Glutamatergic neuron (in vitro differentiated cells): ENCODE measurements around the gene ANKDD1B. TPM values are rescaled to one million over a fixed set of nuclear protein-coding genes. Genes with fewer than 3 reads are reported as not detected.
"Not testable (repeated sequence)": the region's sequence is repeated elsewhere in the genome, so short reads cannot be mapped to it uniquely, and the experiment has no call there.

Experiments
- DNase-seq: peaks from one replicate; pipeline ENCODE4 v3.0.0; 2022
- H3K27ac Mint-ChIP-seq: one replicate; pipeline ENCODE4 v1.8.0; 2020; ENCODE audit warnings: mild to moderate bottlenecking, mixed read lengths, inconsistent platforms; ENCODE audit not compliant: unreplicated experiment
- H3K27me3 Mint-ChIP-seq: one replicate; pipeline ENCODE4 v1.8.0; 2020; ENCODE audit warnings: mild to moderate bottlenecking, moderate library complexity, mixed read lengths, inconsistent platforms; ENCODE audit not compliant: unreplicated experiment
- H3K36me3 Mint-ChIP-seq: one replicate; pipeline ENCODE4 v1.8.0; 2020; ENCODE audit warnings: mild to moderate bottlenecking, mixed read lengths, inconsistent platforms; ENCODE audit not compliant: unreplicated experiment
- H3K4me1 Mint-ChIP-seq: one replicate; pipeline ENCODE4 v1.8.0; 2020; ENCODE audit warnings: mild to moderate bottlenecking, low read depth, mixed read lengths, inconsistent platforms; ENCODE audit not compliant: unreplicated experiment
- H3K4me3 Mint-ChIP-seq: one replicate; pipeline ENCODE4 v1.8.0; 2020; ENCODE audit warnings: mild to moderate bottlenecking, mixed read lengths, inconsistent platforms; ENCODE audit not compliant: unreplicated experiment
- H3K9me3 Mint-ChIP-seq: one replicate; pipeline ENCODE4 v1.8.0; 2020; ENCODE audit warnings: mild to moderate bottlenecking, moderate library complexity, mixed read lengths, inconsistent platforms; ENCODE audit not compliant: unreplicated experiment
- long read RNA-seq: library from polyadenylated mRNA; unstranded; transcript quantifications from one replicate; pipeline ENCODE4 v2.0.0, GENCODE V29; 2020; ENCODE audit not compliant: unreplicated experiment
- total RNA-seq: library from RNA; stranded (reverse); fragmentation: NEBNext Ultra II Directional; extraction: Animal tissue kit (Norgen Biotek cat#: 25700); gene quantifications from one replicate; pipeline ENCODE4 v1.2.1, GENCODE V29; 2021; ENCODE audit not compliant: unreplicated experiment
- TF ChIP-seq, protein P1 (sequence below): fragments of 200-600 bp; sonication (generic); IDR thresholded peaks from one replicate; pipeline ENCODE4 v1.5.0; 2021; ENCODE audit not compliant: partially characterized antibody, unreplicated experiment

Gene ANKDD1B
- total RNA-seq = 2.3 TPM
- long read RNA-seq, partial matches to known transcripts = 0 of 1 reads
- long read RNA-seq, other reads (novel, unspliced or antisense) = 1 of 1 reads

- Mint-ChIP-seq H3K27me3 (peaks cover 5% of the 10 kb centered on the region), H3K4me3 (peak within 1 kb of the TSS; percentile 92), H3K4me1 (peaks cover 40% of the 10 kb centered on the region), H3K27ac (peak within 1 kb of the TSS; percentile 99), H3K36me3 (peaks cover 3% of the 10 kb centered on the region), H3K9me3 (peaks cover 10% of the 10 kb centered on the region)
- TF ChIP-seq, protein P1, sequence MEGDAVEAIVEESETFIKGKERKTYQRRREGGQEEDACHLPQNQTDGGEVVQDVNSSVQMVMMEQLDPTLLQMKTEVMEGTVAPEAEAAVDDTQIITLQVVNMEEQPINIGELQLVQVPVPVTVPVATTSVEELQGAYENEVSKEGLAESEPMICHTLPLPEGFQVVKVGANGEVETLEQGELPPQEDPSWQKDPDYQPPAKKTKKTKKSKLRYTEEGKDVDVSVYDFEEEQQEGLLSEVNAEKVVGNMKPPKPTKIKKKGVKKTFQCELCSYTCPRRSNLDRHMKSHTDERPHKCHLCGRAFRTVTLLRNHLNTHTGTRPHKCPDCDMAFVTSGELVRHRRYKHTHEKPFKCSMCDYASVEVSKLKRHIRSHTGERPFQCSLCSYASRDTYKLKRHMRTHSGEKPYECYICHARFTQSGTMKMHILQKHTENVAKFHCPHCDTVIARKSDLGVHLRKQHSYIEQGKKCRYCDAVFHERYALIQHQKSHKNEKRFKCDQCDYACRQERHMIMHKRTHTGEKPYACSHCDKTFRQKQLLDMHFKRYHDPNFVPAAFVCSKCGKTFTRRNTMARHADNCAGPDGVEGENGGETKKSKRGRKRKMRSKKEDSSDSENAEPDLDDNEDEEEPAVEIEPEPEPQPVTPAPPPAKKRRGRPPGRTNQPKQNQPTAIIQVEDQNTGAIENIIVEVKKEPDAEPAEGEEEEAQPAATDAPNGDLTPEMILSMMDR = no peak
- peak; percentile 61 for DNase-seq
Measured at GRCh38 chr5:75611311-75612225, at the start of gene ANKDD1B. Gene ANKDD1B, plus strand, starts transcription at chr5:75611453. Its CDS starts 182 bp downstream, at chr5:75611635.

GRCh38 chr5:75565991-75566709, 45.1 kb upstream of the ANKDD1B start:
- H3K36me3 Mint-ChIP-seq = peaks cover 32% of the 10 kb centered on the region
- H3K9me3 Mint-ChIP-seq, H3K4me1 Mint-ChIP-seq, DNase-seq, H3K27me3 Mint-ChIP-seq, H3K4me3 Mint-ChIP-seq, H3K27ac Mint-ChIP-seq: not testable (repeated sequence)

GRCh38 chr5:75566710-75567309, 44.4 kb upstream of the ANKDD1B start:
- H3K9me3 Mint-ChIP-seq = peaks cover 8% of the 10 kb centered on the region
- no peak overlapping the region for H3K27ac Mint-ChIP-seq

GRCh38 chr5:75567710-75568109, 43.5 kb upstream of the ANKDD1B start:
- TF ChIP-seq, protein P1 = no peak

More at GRCh38 chr5:75566710-75567309, 44.4 kb upstream of the ANKDD1B start:
- H3K27me3 Mint-ChIP-seq = no peaks in the 10 kb centered on the region
- DNase-seq = no peak
- no peaks in the 10 kb centered on the region for H3K4me1 Mint-ChIP-seq
- peaks cover 28% of the 10 kb centered on the region for H3K36me3 Mint-ChIP-seq
- H3K4me3 Mint-ChIP-seq = no peak overlapping the region
- TF ChIP-seq, protein P1 = no peak

GRCh38 chr5:75568202-75568601, 43.1 kb upstream of the ANKDD1B start:
- no peak overlapping the region for H3K4me3 Mint-ChIP-seq

More at GRCh38 chr5:75567710-75568109, 43.5 kb upstream of the ANKDD1B start:
- Mint-ChIP-seq H3K4me1 (no peaks in the 10 kb centered on the region), H3K27ac (no peak overlapping the region), H3K36me3 (peaks cover 21% of the 10 kb centered on the region), H3K4me3 (no peak overlapping the region), H3K9me3 (peaks cover 5% of the 10 kb centered on the region), H3K27me3 (no peaks in the 10 kb centered on the region)
- DNase-seq = no peak

More at GRCh38 chr5:75568202-75568601, 43.1 kb upstream of the ANKDD1B start:
- no peak for DNase-seq
- peaks cover 5% of the 10 kb centered on the region for H3K9me3 Mint-ChIP-seq
- TF ChIP-seq, protein P1 = no peak
- H3K36me3 Mint-ChIP-seq = peaks cover 16% of the 10 kb centered on the region
- H3K27me3 Mint-ChIP-seq = no peaks in the 10 kb centered on the region
- H3K27ac Mint-ChIP-seq = no peak overlapping the region
- H3K4me1 Mint-ChIP-seq = no peaks in the 10 kb centered on the region
